ENCODE data around the gene CGAS.
"Not testable (repeated sequence)": the region's sequence is repeated elsewhere in the genome, so short reads cannot be mapped to it uniquely, and the experiment has no call there.

CGAS gene

DNA sequence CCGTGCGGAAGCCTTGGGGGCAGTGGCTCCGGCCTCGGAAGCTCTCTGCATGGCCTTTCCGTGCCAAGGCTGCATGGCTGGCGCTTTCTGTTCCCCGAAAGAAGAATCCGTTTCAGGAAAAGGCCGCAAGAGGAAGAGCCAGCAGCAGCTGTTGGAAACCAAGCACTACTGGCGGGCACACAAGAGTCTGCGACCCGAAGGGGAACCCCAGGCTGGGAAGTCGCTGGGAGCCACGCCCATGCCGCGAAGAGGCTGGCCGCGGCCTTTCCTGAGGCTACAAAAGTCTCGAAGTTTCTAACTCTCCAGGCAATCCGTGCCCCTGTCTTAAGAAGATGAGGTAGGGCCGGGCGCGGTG is at the start of gene CGAS:
CGAS (minus strand) TSS at position 191 of the 355 bp plus-strand sequence; CDS start at position 75, 116 bp downstream.
- no peak for DNase-seq
- in situ Hi-C loops (cut with HindIII; ENCODE audit: low pct_ligation_motif_present, low pct_unique_long_range_greater_than_20kb, low sequenced_read_pairs) = no loop called here

DNA sequence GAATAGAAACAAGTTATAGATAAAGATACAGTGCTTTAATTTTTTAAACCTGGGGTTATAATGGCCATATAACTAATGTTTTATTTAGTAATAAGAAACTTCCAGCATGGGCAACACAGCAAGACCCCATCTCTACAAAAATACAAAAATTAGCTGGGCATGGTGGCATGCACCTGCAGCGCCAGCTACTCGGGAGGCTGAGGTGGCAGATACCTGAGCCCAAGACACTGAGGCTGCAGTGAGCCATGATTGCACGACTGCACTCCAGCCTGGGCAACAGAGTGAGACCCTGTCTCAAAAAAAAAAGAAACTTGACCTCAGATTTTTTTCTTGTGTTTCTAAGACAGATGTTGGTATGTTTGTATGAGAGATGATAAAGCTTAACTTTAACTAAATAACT is 45.8 kb upstream of the CGAS start:
- in situ Hi-C loops (cut with HindIII; ENCODE audit: low pct_ligation_motif_present, low pct_unique_long_range_greater_than_20kb, low sequenced_read_pairs) = no loop called here
- DNase-seq = no peak

DNA sequence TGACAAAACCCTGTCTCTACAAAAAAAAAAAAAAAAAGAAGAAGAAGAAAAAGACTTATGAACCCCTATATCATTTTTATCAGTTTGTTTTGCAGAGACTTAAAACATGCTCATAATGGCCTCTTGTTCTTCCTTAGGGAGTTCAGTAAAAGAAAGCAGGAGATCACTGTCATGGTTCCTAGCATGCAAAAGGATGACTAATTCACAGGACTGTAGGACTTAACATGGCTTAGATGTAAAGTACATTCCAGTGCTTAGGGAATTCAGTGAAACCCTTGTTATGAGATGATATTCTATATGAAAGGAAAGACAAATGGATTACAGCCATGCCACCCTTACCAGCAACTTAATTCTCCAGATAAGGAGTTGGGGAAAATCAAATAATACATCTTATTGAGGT is 39.3 kb upstream of the CGAS start:
- DNase-seq = no peak
- in situ Hi-C loops (cut with HindIII; ENCODE audit: low pct_ligation_motif_present, low pct_unique_long_range_greater_than_20kb, low sequenced_read_pairs) = no loop called here

DNA sequence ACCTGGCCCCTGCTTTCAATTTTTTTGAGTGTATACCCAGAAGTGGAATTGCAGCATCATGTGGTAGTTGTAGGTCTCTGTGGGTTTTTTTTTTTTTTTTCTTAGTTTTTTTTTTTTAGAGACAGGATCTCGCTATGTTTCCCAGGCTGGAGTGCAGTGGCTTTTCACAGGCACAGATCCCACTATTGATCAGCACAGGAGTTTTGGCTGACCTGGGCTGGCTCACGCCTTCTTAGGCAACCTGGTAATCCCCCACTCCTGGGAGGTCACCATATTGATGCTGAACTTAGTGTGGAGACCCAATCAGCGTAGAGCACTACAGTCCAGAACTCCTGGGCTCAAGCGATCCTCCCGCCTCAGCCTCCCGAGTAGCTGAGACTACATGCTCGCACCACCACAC is 35.4 kb upstream of the CGAS start:
- in situ Hi-C loops (cut with HindIII; ENCODE audit: low pct_ligation_motif_present, low pct_unique_long_range_greater_than_20kb, low sequenced_read_pairs) = no loop called here

DNA sequence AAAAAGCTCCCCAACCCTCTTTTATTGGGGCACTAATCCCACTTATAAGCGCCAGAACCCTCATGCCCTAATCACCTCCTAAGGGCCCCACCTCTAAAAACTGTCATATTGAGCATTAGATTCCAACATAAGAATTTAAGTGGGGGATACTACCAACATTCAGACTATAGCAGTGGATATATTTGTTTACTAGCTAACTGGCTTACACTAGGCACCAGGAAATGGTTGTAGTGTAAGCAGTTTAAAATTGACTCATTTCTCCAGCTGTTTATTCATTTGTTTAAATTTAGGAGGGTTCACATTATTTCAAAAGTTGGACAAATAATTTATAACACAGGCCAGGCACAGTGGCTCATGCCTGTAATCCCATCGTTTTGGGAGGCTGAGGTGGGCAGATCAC is 32.3 kb upstream of the CGAS start:
- in situ Hi-C loops (cut with HindIII; ENCODE audit: low pct_ligation_motif_present, low pct_unique_long_range_greater_than_20kb, low sequenced_read_pairs) = no loop called here
- no peak for DNase-seq

More for the DNA sequence above, 35.4 kb upstream of the CGAS start:
- no peak for DNase-seq

DNA sequence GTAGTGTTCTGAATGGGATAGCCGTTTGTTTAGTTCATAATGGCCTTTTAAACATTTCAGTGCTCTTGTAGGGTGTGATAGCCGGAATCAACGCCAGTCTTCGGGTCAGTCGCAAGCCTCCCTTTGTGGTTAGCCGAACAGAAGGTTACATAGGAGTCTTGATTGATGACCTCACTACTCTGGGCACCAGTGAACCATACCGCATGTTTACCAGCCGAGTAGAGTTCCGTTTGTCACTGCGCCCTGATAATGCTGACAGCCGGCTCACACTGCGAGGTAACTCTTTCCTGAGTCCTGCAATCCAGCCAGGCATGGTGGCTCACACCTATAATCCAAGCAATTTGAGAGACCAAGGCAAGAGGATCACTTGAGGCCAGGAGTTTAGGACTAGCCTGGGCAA is 29.9 kb upstream of the CGAS start:
- in situ Hi-C loops (cut with HindIII; ENCODE audit: low pct_ligation_motif_present, low pct_unique_long_range_greater_than_20kb, low sequenced_read_pairs) = no loop called here
- DNase-seq = no peak

DNA sequence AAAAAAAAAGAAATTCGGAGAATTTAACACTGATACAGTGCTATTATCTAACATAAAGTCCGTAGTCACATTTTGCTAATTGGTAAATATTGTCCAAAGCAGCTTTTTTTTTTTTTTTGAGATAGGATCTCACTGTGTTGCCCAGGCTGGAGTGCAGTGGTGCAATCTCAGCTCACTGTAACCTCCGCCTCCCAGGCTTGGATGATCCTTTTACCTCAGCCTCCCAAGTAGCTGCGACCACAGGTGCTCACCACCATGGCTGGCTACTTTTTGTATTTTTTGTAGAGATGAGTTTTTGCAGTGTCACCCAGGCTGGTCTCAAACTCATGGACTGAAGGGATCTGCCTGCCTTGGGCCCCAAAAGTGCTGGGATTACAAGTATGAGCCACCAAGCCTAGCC is 25.3 kb upstream of the CGAS start:
- in situ Hi-C loops (cut with HindIII; ENCODE audit: low pct_ligation_motif_present, low pct_unique_long_range_greater_than_20kb, low sequenced_read_pairs) = no loop called here
- no peak for DNase-seq

DNA sequence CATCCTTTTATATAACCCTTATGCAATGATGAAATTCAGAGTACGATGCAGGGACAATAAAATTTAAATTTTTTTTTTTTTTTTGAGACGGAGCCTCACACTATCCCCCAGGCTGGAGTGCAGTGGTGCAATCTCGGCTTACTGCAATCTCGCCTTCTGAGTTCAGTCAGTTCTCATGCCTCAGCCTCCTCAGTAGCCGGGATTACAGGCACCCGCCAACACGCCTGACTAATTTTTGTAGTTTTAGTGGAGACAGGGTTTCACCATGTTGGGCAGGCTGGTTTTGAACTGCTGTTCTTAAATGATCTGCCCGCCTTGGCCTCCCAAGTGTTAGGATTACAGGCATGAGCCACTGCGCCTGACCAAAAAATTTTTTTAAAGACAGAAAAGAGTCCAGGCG is 24.6 kb upstream of the CGAS start:
- in situ Hi-C loops (cut with HindIII; ENCODE audit: low pct_ligation_motif_present, low pct_unique_long_range_greater_than_20kb, low sequenced_read_pairs) = no loop called here
- DNase-seq = no peak

DNA sequence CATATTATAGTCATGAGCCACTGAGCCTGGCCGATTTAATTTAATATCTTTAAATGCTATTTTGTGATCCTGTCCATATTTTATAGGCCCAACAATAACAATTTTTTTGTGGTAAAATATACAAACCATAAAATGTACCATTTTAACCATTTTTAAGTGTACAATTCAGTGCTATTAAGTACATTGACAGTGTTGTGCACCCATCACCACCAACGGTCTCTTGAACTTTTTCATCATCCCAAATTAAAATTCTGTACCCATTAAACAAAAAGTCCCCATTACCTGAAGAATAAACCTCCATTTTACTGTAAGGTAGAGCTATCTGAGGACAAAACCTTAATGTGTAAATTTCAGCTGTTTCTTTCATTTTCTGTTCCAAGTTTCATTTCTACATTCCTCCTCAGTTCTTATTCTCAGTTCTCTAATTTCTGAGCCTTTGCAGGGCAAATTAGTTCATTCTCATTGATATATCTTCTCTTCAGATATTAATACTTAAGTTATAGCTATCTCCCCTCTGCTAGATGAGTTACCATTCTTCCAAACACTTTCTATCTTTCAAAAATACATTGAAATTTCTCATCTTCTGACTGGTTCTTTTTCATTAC is 19.7 kb upstream of the CGAS start:
- DNase-seq = no peak
- in situ Hi-C loops (cut with HindIII; ENCODE audit: low pct_ligation_motif_present, low pct_unique_long_range_greater_than_20kb, low sequenced_read_pairs) = no loop called here

DNA sequence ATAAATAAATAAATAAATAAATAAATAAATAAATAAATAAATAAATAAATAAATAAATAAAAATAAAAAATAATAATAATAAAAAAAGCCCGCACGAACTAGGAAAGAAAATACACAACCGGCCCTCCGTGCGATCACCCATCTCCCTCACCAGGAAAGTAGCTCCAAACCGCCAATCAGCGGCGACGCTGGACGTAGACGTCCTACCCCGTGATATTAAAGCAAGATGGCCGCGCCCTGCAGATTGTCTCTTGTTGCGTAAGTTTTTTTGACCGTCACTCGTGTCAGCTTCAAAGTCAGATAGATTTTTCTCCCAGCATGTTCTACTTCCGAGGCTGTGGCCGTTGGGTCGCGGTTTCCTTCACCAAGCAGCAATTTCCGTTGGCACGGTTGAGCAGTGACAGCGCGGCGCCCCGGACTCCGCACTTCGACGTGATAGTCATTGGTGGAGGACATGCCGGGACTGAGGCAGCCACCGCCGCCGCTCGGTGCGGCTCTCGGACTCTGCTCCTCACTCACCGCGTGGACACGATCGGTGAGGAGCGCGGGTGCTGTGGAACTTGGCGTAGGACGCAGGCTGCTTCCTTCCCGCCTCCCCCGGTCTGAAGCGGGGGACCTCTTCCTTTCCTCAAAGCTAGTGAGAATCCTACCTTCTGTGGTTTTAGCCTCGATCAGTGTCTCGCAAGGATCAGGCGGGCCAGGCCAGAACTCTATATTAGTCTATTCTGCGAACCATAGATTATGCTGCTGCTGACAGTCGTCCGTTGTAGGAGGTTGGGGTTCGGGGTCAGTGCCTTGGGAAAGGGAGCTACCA is 9.6 kb upstream of the CGAS start, which contains the start of gene MTO1:
MTO1 (plus strand) TSS at position 201 of the 814 bp plus-strand sequence; CDS start at position 319, 118 bp downstream.
- in situ Hi-C loops (cut with HindIII; ENCODE audit: low pct_ligation_motif_present, low pct_unique_long_range_greater_than_20kb, low sequenced_read_pairs) = no loop called here
- DNase-seq = peak; percentile 85

DNA sequence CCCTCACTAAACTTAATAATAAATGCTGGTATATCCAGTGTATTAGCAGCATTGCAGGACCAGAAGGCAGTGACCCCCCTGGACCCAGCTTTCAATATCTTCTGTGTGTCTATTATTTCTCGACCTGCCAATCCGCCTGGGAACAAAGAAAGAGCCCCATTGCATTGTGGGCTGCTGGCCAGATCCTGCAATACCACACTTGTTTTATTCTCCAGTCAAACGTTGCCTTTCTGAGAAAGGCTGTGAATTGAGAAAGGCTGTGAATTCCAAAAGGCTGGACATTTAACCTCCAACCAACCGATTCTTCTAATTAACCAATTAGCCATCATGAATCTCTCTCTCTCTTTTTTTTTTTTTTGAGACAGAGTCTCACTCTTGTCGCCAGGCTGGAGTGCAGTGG is 8.0 kb upstream of the CGAS start:
- in situ Hi-C loops (cut with HindIII; ENCODE audit: low pct_ligation_motif_present, low pct_unique_long_range_greater_than_20kb, low sequenced_read_pairs) = no loop called here
- no peak for DNase-seq

DNA sequence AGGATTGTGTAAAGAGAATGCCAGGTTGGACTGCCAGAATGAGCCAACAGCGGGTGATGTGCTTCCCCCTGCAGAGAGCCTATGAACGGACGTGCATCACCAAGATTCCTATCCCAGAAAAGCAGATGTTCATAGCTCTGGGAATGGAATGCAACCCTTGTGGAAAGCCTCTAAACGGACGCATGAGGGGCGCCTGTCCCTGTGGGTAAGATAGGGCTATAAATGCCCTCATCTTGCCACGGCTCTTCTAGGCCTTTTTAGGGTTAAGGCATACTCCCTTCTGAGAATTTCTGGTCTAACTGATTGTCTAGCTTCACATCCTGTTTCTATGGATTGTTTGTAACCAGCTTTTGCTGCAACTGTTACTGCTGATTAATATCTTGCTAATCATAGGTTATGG is 7.4 kb upstream of the CGAS start:
- in situ Hi-C loops (cut with HindIII; ENCODE audit: low pct_ligation_motif_present, low pct_unique_long_range_greater_than_20kb, low sequenced_read_pairs); DNase-seq: not testable (repeated sequence)

DNA sequence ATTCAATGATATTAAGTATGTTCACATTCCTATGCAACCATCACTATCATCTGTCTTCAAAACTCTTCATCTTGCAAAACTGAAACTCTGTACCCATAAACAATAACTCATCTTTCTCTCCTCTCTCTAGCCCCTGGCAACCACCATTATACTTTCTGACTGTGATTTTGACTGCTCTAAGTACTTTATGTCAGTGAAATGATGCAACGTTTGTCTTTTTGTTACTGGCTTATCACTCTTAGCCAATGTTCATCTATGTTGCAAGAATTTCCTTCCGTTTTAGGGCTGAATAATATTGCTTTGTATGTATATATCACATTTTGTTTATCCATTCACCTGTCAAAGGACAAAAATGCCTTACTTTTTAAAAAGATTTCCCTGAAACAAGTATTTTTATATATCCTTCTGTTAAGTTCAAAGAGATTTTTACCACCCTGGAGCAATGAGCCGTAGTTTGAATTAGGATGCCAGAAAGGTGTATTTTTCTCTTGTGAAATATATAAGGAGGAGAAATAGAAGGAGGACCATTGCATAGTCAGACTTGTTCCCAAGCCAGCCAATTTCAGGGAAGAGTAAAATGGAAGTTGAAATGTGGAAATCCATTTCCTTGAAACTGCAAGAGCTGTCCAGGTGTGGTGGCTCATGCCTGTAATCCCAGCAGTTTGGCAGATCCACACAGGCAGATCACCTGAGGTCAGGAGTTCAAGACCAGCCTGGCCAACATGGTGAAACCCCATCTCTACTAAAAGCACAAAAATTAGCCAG is 4.0 kb upstream of the CGAS start:
- in situ Hi-C loops (cut with HindIII; ENCODE audit: low pct_ligation_motif_present, low pct_unique_long_range_greater_than_20kb, low sequenced_read_pairs) = no loop called here
- DNase-seq = no peak

DNA sequence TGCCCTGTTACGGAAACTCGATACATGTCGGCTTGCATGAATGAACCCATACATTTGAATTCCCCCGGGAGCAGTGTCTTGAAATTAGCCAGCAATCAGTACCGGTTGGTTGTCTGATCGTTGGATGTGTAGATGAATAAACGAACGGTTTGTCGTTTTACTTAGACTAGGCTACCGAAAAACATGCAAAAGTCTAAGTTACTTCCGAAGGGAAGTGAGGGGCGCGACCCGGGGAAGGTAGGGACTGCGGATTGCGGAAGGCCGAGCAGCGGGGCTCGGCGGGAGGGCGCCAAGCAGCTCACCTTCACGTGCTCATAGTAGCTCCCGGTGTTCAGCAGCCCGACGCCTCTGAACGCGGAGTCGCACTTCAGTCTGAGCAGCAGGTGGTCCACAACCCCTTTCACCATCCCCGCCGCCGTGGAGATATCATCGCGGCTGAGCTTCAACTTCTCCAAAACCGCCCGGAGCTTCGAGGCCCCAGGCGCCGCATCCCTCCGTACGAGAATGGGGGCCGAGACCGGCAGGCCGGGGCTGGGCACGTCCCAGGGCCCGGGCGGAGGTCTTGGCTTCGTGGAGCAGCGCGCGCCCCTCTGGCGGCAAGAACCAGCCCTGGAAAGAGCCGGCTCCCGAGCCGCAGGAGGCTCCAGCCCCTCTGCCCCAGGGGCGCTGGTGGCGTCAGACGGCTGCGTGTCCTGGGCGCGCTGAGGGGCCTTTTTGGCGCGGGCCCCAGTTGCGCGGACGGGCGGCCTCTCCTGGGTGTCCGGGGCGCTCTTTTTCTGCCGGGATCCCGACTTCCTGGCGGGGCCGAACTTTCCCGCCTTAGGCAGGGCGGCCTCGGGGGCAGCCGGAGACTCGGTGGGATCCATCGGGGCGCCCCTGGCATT is 632 bp downstream of the CGAS start:
- DNase-seq = no peak
- in situ Hi-C loops (cut with HindIII; ENCODE audit: low pct_ligation_motif_present, low pct_unique_long_range_greater_than_20kb, low sequenced_read_pairs) = no loop called here

DNA sequence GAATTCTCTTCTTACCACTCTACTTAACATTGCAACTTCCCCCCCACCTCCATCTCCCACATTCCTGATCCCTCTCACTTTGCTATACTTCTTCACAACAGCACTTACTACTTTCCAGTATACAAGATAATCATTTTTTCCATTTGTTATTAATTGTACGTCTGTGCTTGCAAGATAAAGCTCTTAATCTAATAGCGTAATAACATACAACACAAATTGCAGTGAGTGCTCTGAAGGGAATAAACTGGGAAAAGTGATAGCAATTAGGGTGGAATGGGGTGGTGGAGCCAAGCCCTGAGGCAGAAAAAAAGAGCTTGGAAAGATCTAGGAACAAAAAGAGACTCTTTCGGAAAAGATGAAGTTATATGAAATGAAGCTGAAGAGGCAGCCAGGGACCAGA is 8.5 kb downstream of the CGAS start:
- no peak for DNase-seq
- in situ Hi-C loops (cut with HindIII; ENCODE audit: low pct_ligation_motif_present, low pct_unique_long_range_greater_than_20kb, low sequenced_read_pairs) = no loop called here

DNA sequence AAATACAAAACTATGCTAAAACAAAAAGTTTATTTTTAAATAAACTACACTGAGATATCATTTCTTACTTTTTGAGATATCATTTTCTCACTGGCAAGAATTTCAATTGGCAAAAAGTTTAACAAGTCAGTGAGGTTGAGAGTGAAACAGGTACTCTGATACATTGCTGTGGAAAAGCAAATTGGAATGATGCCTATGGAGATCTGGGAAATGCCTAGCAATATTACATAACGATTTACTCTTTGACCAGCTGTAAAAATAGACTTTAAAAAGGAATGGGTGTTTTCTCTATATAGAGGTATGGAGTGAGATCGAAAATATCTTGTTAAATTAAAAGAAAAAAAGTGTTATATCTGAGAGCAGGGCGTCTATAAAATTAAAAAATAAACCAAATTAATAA is 16.9 kb downstream of the CGAS start:
- in situ Hi-C loops (cut with HindIII; ENCODE audit: low pct_ligation_motif_present, low pct_unique_long_range_greater_than_20kb, low sequenced_read_pairs) = no loop called here

DNA sequence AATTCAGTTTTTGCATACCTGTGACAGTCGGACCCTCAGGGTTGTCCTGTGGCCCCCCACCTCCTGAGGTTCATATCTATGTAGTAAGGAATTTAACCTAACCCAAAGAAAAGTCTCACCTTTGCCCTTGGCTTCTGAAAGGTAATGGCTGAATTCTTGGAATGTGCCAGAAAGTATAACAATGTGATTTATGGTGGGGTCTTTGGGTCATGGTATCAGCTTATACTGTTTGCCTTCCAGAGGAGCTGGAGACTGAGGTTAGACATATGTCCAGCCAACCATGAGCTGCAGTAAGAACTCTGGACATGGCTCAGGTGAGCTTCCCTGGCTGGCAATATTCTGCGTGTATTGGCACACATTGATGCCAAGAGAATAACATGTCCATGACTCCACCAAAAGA is 30.6 kb downstream of the CGAS start:
- in situ Hi-C loops (cut with HindIII; ENCODE audit: low pct_ligation_motif_present, low pct_unique_long_range_greater_than_20kb, low sequenced_read_pairs) = no loop called here
- DNase-seq = no peak

More for the DNA sequence above, 16.9 kb downstream of the CGAS start:
- no peak for DNase-seq

DNA sequence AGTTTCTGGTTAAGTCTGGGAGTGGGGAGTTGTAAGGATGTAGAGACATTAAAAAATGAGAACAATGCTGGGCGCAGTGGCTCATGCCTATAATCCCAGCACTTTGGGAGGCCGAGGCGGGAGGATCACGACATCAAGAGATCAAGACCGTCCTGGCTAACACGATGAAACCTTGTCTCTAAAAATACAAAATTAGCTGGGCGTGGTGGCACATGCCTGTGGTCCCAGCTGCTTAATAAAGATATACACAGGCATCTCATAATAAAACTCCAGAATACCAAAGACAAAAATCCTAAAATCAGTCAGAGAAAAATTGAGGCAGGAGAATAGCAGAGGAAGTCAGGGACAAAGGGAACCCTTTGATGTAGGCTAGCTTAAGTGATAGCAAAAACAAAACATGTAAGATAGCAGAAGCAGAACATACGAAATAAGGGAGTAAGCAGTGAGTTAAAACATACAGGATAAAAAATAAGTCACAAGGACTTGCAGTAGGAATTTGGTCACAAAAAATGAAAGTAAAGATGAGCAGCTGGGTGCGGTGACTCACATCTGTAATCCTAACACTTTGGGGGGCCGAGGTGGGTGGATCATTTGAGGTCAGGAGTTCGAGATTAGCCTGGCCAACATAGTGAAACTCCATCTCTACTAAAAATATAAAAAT is 33.9 kb downstream of the CGAS start:
- in situ Hi-C loops (cut with HindIII; ENCODE audit: low pct_ligation_motif_present, low pct_unique_long_range_greater_than_20kb, low sequenced_read_pairs) = no loop called here
- no peak for DNase-seq

All from ACHN (cell line).